Esophagus muscularis mucosa (tissue), 3 donors: Measurements from ENCODE around the gene IGLL1.
"Not testable (repeated sequence)": the region's sequence is repeated elsewhere in the genome, so short reads cannot be mapped to it uniquely, and the experiment has no call there.

ENCODE experiments used
- POLR2A ChIP-seq: fragments of 450-650 bp; IDR thresholded peaks from one replicate; pipeline ENCODE4 v1.6.1; 2017; ENCODE audit warnings: antibody characterized with exemption, moderate library complexity, mild to moderate bottlenecking, low read depth
- TF ChIP-seq, protein P1 (sequence below), 3 experiments: fragments of 200-600 bp in 2 of 3; fragments of 450-650 bp in 1 of 3; sonication (generic) in 2 of 3; IDR thresholded peaks; one replicate each; pipeline ENCODE4 v1.5.1; 2017 to 2019; ENCODE audit warnings: antibody characterized with exemption in 3 of 3, mild to moderate bottlenecking in 2 of 3, moderate library complexity in 1 of 3

- TF ChIP-seq, protein P1, sequence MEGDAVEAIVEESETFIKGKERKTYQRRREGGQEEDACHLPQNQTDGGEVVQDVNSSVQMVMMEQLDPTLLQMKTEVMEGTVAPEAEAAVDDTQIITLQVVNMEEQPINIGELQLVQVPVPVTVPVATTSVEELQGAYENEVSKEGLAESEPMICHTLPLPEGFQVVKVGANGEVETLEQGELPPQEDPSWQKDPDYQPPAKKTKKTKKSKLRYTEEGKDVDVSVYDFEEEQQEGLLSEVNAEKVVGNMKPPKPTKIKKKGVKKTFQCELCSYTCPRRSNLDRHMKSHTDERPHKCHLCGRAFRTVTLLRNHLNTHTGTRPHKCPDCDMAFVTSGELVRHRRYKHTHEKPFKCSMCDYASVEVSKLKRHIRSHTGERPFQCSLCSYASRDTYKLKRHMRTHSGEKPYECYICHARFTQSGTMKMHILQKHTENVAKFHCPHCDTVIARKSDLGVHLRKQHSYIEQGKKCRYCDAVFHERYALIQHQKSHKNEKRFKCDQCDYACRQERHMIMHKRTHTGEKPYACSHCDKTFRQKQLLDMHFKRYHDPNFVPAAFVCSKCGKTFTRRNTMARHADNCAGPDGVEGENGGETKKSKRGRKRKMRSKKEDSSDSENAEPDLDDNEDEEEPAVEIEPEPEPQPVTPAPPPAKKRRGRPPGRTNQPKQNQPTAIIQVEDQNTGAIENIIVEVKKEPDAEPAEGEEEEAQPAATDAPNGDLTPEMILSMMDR (IDR thresholded peaks at IDR 0.05), result not testable (repeated sequence)
- TF ChIP-seq POLR2A, result not testable (repeated sequence)
These were observed 17.6 kb upstream of the IGLL1 start for GRCh38 chr22:23597576-23598268.
